ENCODE measurements around the gene ERC2.

- TF ChIP-seq CTCF (IDR thresholded peaks at IDR 0.05; ENCODE audit: insufficient read depth, low read length, poor library complexity, severe bottlenecking) (no peak), EZH2phosphoT487 (conservative IDR thresholded peaks at IDR 0.05; ENCODE audit: low read length) (no peak)
These were observed 837.4 kb downstream of the ERC2 start for GRCh38 chr3:55630921-55631299.

All from SU-DHL-6 (cell line).